ENCODE results near the gene ZNF8. TPM values are rescaled to one million over a fixed set of nuclear protein-coding genes. Genes with fewer than 3 reads are reported as not detected.
"Not testable (repeated sequence)": the region's sequence is repeated elsewhere in the genome, so short reads cannot be mapped to it uniquely, and the experiment has no call there.

The ZNF8 gene
- total RNA-seq, 2 experiments from 2014 or later = 4.5 TPM

DNA sequence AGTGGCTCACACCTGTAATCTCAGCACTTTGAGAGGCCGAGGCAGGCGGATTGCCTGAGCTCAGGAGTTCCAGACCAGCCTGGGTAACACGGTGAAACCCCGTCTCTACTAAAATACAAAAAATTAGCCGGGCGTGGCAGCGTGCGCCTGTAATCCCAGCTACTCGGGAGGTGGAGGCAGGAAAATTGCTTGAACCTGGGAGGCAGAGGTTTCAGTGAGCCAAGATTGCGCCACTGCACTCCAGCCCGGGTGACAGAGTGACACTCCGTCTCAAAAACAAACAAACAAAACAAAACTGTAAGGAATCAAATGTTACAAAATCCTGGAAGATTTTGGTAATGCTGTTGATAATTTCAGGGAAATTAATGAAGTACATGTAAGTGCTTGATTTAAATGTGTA is 69.3 kb downstream of the ZNF8 start:
- peaks cover 35% of the 10 kb centered on the region for H3K4me1 Mint-ChIP-seq

DNA sequence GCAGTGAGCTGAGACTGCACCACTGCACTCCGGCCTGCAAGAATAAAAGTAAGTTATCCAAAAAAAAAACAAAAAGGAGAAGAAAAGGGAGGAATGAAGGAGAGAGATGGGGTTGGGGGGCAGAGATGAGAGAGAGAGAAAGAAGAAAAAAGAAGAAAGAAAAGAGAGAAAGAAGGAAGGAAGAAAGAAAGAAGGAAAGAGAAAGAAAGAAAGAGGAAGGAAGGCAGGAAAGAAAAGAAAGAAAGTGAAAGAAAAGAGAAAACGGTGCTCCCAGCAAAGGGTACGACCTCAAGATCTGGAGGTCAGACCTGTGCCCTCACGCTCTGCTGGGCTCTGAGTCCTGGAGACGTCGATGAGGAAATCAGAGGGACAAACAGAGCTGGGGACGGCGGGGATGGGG is 70.8 kb downstream of the ZNF8 start:
- ChIA-PET POLR2A (no interaction called here), CTCF (no interaction called here)
- H3K4me1 Mint-ChIP-seq = peaks cover 35% of the 10 kb centered on the region
- no peaks in the 10 kb centered on the region for H3K9me3 Mint-ChIP-seq
- peaks cover 26% of the 10 kb centered on the region for H3K36me3 Mint-ChIP-seq (ENCODE audit: low read depth)
- no peak overlapping the region for H3K27ac Mint-ChIP-seq
- DNase-seq = no peak
- peaks cover 6% of the 10 kb centered on the region for H3K27me3 Mint-ChIP-seq
- H3K4me3 Mint-ChIP-seq = peak overlapping the region; percentile 8

More for the DNA sequence above, 69.3 kb downstream of the ZNF8 start:
- POLR2A ChIA-PET = interaction anchor here (0.8 to 3.4 kb wide), 9 partner anchors 8 to 346 kb away, joined by 3 to 22 read pairs (median 3); partner anchors contain the start of genes ERVK3-1, RPS5, ZBTB45 and ZNF497
- H3K27me3 Mint-ChIP-seq, DNase-seq, H3K9me3 Mint-ChIP-seq, H3K27ac Mint-ChIP-seq: not testable (repeated sequence)
- Mint-ChIP-seq H3K4me3 (peak overlapping the region; percentile 92), H3K36me3 (ENCODE audit: low read depth) (peaks cover 26% of the 10 kb centered on the region)
- CTCF ChIA-PET = interaction anchor here (1.6 to 2.8 kb wide), 3 partner anchors 15 to 60 kb away, joined by 3 to 15 read pairs (median 7); partner anchors contain the start of genes ZNF497, ZNF584 and ZSCAN22

DNA sequence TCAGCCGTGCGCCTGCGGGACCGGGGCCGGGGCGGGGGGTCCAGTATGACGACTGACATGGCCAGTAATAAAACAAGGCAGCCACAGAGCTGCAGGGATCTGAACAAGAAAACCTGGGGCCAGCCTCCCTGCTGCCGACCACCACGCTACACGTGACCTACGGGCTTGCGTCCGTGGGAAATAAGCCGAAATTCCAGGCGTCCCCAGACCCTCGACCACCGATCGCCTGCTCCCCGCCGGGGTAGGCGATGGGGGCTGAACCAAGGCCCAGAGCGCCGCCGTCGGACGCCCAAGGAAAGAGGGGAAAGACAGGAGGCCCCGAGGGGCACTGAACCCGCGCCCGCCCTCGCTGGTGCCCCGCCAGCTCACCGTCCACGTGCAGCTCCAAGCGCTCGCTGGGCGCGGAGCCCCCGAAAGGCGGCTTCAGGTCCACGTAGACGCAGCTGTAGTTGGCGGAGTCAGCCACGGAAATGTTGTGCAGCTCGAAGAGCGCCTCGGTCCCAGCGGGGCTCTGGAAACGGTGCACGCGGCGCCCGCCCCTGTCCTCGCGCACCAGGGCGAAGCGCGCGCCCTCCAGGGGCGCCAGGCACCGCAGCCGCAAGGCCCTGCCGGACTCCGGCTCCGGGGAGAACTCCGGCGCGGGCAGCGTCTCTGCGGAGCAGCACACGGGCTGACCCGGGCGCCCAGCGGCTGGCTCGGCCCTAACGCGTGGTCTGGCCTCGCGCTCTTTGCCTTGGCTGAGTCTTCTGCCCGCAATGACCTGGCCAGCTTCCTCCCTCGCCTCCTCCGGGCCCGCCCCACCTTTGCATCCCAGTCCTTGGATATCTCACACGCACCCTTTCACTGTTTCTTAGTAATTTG is 71.5 kb downstream of the ZNF8 start:
- H3K4me3 Mint-ChIP-seq = no peak overlapping the region
- ChIA-PET POLR2A (no interaction called here), CTCF (no interaction called here)
- H3K27ac Mint-ChIP-seq = no peak overlapping the region
- peaks cover 26% of the 10 kb centered on the region for H3K36me3 Mint-ChIP-seq (ENCODE audit: low read depth)
- peaks cover 36% of the 10 kb centered on the region for H3K4me1 Mint-ChIP-seq
- H3K9me3 Mint-ChIP-seq = no peaks in the 10 kb centered on the region
- H3K27me3 Mint-ChIP-seq = peaks cover 6% of the 10 kb centered on the region
- no peak for DNase-seq

DNA sequence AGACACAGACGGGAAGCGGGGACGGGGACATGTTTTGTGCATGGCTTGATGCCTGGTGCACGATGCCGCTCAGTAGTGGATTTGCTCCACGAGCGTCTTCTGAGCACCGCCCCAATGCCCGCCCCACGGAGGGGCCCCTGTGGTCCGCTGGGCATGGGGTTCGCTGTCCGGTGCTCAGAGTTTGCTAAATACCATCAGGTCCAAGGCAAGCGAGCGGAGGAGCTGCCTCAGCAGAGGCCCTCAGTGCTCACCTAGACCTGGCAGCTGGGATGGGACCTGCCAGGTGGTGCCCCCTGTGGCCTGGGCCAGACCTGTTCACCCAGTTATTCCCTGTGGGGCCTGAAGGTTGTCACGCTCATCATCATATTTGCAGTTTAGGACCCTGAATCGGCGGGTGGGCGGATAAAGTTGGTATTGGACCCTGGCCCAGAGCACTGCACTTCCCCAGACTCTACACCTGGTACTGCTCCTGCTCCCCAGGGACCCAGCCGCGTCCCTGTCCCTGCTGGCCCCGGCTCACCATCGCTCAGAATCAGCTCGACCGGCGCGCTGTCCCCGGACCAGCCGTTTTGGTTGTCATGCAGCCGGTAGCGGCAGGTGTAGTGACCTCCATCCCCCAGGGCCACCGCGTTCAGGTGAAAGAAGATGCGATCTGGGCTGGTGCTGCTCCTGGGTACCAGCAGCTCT is 72.3 kb downstream of the ZNF8 start:
- DNase-seq = no peak
- H3K27me3 Mint-ChIP-seq = peaks cover 5% of the 10 kb centered on the region
- H3K9me3 Mint-ChIP-seq = no peaks in the 10 kb centered on the region
- H3K4me3 Mint-ChIP-seq = no peak overlapping the region
- CTCF ChIA-PET = no interaction called here
- peaks cover 31% of the 10 kb centered on the region for H3K4me1 Mint-ChIP-seq
- POLR2A ChIA-PET = no interaction called here
- no peak overlapping the region for H3K27ac Mint-ChIP-seq
- peaks cover 22% of the 10 kb centered on the region for H3K36me3 Mint-ChIP-seq (ENCODE audit: low read depth)

DNA sequence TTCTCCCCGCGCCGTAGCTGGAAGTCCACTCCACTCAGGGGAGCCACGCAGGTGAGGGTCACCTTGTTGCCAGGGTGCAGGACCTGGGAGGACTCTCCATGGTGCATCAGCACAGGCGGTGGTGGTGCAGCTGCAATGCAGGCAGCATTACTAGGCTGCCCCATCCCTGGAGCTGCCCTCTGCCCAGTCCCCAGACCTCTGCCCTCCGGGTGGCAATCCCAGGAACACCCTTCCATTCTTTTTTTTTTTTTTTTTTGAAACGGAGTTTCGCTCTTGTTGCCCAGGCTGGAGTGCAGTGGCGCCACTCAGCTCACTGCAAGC is 72.8 kb downstream of the ZNF8 start:
- H3K36me3 Mint-ChIP-seq (ENCODE audit: low read depth) = peaks cover 21% of the 10 kb centered on the region

DNA sequence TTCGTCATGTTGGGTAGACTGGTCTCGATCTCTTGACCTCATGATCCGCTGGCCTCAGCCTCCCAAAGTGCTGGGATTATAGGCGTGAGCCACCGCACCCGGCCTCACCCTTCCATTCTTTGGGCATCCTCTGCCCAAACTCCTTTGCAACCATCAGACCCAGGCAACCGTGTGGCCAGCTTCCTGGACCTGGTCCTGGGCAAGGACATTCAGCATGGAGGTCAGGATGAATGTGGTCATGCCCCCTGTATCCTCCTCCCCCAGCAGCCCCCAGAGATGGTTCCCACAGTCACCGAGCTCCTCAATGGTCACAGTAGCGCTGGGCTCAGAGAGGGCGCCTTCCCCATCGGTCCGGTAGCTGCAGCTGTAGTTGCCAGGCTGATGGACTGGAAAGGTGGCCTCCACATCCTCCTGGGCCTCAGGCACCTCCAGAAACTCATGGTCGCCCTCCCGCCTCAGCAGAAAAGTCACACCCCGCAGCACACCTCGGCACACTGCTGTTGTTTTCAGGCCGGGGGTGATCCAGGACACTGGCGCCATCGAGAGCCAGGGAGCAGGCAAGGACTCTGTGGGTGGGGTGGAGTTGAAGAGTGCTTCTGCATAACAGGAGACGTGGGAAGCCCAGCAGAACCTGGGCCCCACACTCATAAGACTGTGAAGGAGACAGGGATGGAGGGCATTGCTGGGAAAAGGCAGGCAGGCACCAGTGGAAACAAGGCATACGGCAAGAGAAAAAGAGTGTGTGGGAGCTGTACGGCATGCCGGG is 73.4 kb downstream of the ZNF8 start:
- H3K4me1 Mint-ChIP-seq = peaks cover 35% of the 10 kb centered on the region
- peaks cover 4% of the 10 kb centered on the region for H3K27me3 Mint-ChIP-seq
- CTCF ChIA-PET = no interaction called here
- H3K36me3 Mint-ChIP-seq (ENCODE audit: low read depth) = peaks cover 21% of the 10 kb centered on the region
- no peak for DNase-seq
- no peaks in the 10 kb centered on the region for H3K9me3 Mint-ChIP-seq
- no peak overlapping the region for H3K4me3 Mint-ChIP-seq
- POLR2A ChIA-PET = interaction anchor here (0.8 kb wide), 1 partner anchor 10 kb away, joined by 3 read pairs; no protein-coding TSS in a partner anchor
- no peak overlapping the region for H3K27ac Mint-ChIP-seq

More for the DNA sequence above, 72.8 kb downstream of the ZNF8 start:
- no peak for DNase-seq
- ChIA-PET CTCF (no interaction called here), POLR2A (interaction anchor here (0.8 kb wide), 1 partner anchor 10 kb away, joined by 3 read pairs; no protein-coding TSS in a partner anchor)
- H3K4me1 Mint-ChIP-seq = peaks cover 34% of the 10 kb centered on the region
- no peak overlapping the region for H3K27ac Mint-ChIP-seq
- peaks cover 4% of the 10 kb centered on the region for H3K27me3 Mint-ChIP-seq
- no peak overlapping the region for H3K4me3 Mint-ChIP-seq
- H3K9me3 Mint-ChIP-seq = no peaks in the 10 kb centered on the region

Other genes starting within 250 kb of the ZNF8 start
- gene ZSCAN1, start 244.9 kb upstream of the ZNF8 start, total RNA-seq = not detected
- gene ZNF135, start 219.7 kb upstream of the ZNF8 start, total RNA-seq = not detected
- gene ZSCAN18, start 180.7 kb upstream of the ZNF8 start, total RNA-seq = 10 to 100 TPM in 1 of 2 experiments, 1 to 10 TPM in 1; 9.8 to 11.6 TPM
- gene ZNF329, start 128.2 kb upstream of the ZNF8 start, total RNA-seq = 1 to 10 TPM; 4.5 to 4.6 TPM
- gene ZNF274, start 95.9 kb upstream of the ZNF8 start, total RNA-seq = 10 to 100 TPM; 27.0 to 29.2 TPM
- gene ZNF544, start 50.0 kb upstream of the ZNF8 start, total RNA-seq = 10 to 100 TPM; 47.5 to 50.0 TPM
- gene ERVK3-1, start 26.4 kb downstream of the ZNF8 start, total RNA-seq = 10 to 100 TPM; 53.8 to 60.1 TPM
- gene ZSCAN22, start 48.0 kb downstream of the ZNF8 start, total RNA-seq = 1 to 10 TPM; 5.4 to 5.7 TPM
- gene A1BG, start 74.5 kb downstream of the ZNF8 start, total RNA-seq = 1 to 10 TPM; 8.5 to 9.9 TPM
- gene ZNF497, start 83.8 kb downstream of the ZNF8 start, total RNA-seq = 1 to 10 TPM; 1.1 to 1.2 TPM
- 1 to 10 TPM; 1.7 TPM for gene ZNF837, start 102.1 kb downstream of the ZNF8 start, total RNA-seq
- gene RPS5, start 108.3 kb downstream of the ZNF8 start, total RNA-seq = 100 to 1,000 TPM; 785 to 801 TPM
- gene RNF225, start 116.7 kb downstream of the ZNF8 start, total RNA-seq = under 1 TPM in 1 of 2 experiments, not detected in 1; 0.45 TPM
- 1 to 10 TPM; 5.2 to 5.5 TPM for gene ZNF584, start 129.7 kb downstream of the ZNF8 start, total RNA-seq
- 1 to 10 TPM; 4.5 to 4.7 TPM for gene ZNF132, start 161.2 kb downstream of the ZNF8 start, total RNA-seq
- 10 to 100 TPM; 11.5 to 12.3 TPM for gene ZNF324B, start 172.7 kb downstream of the ZNF8 start, total RNA-seq
- 10 to 100 TPM; 10.8 to 12.1 TPM for gene ZNF324, start 188.1 kb downstream of the ZNF8 start, total RNA-seq
- 1 to 10 TPM; 8.4 to 8.7 TPM for gene ZNF446, start 197.4 kb downstream of the ZNF8 start, total RNA-seq
- gene SLC27A5, start 233.0 kb downstream of the ZNF8 start, total RNA-seq = 10 to 100 TPM; 16.8 to 17.1 TPM
- gene ZBTB45, start 240.9 kb downstream of the ZNF8 start, total RNA-seq = 10 to 100 TPM; 15.8 to 17.4 TPM